GM23338 (cell line): ENCODE results near the gene XPNPEP2. TPM values are rescaled to one million over a fixed set of nuclear protein-coding genes. Genes with fewer than 3 reads are reported as not detected.

Source experiments
- ATAC-seq: fragments of 200-7000 bp; cut with Tn5 transposase; 3 replicates; pipeline ENCODE4 v1.9.1; 2020
- DNase-seq: peaks from one replicate; pipeline ENCODE4 v3.0.0-alpha.2; 2015; ENCODE audit warnings: low spot score
- H2AFZ ChIP-seq: fragments of 200-600 bp; sonication (generic); 2 replicates; pipeline ENCODE4 v1.8.0; 2016; ENCODE audit warnings: antibody characterized with exemption, mild to moderate bottlenecking, moderate library complexity
- H3F3A ChIP-seq: fragments of 200-600 bp; sonication (generic); replicated peaks from 2 replicates; pipeline ENCODE4 v1.8.0; 2017; ENCODE audit warnings: antibody characterized with exemption, mixed run types, low read depth
- H3K27ac ChIP-seq: fragments of 200-600 bp; sonication (generic); 2 replicates; pipeline ENCODE4 v1.6.1; 2016; ENCODE audit warnings: low read depth
- H3K27me3 ChIP-seq: fragments of 200-600 bp; sonication (generic); 2 replicates; pipeline ENCODE4 v1.8.0; 2016; ENCODE audit warnings: mild to moderate bottlenecking, mixed run types, moderate library complexity; ENCODE audit not compliant: insufficient read depth
- H3K36me3 ChIP-seq: fragments of 200-600 bp; sonication (generic); 2 replicates; pipeline ENCODE4 v1.8.0; 2016; ENCODE audit warnings: mild to moderate bottlenecking; ENCODE audit not compliant: insufficient read depth
- H3K4me1 ChIP-seq: fragments of 200-600 bp; sonication (generic); 2 replicates; pipeline ENCODE4 v1.8.0; 2016; ENCODE audit warnings: mild to moderate bottlenecking, moderate library complexity; ENCODE audit not compliant: insufficient read depth
- H3K4me2 ChIP-seq: fragments of 200-600 bp; sonication (generic); 2 replicates; pipeline ENCODE4 v1.7.1; 2017; ENCODE audit warnings: mixed run types
- H3K4me3 ChIP-seq: fragments of 200-600 bp; sonication (generic); 2 replicates; pipeline ENCODE4 v1.6.1; 2016; ENCODE audit warnings: mixed run types
- H3K79me2 ChIP-seq: fragments of 200-600 bp; sonication (generic); replicated peaks from 2 replicates; pipeline ENCODE4 v1.8.0; 2017; ENCODE audit warnings: mild to moderate bottlenecking; ENCODE audit not compliant: insufficient read depth
- H3K9me2 ChIP-seq: fragments of 200-600 bp; sonication (generic); 2 replicates; pipeline ENCODE4 v1.8.0; 2017; ENCODE audit not compliant: insufficient read depth
- H4K20me1 ChIP-seq: fragments of 200-600 bp; sonication (generic); replicated peaks from 2 replicates; pipeline ENCODE4 v1.8.0; 2017; ENCODE audit warnings: mild to moderate bottlenecking; ENCODE audit not compliant: insufficient read depth
- H3K27ac Mint-ChIP-seq: 2 replicates; pipeline ENCODE4 v1.8.0; 2020; ENCODE audit warnings: inconsistent platforms, mild to moderate bottlenecking, moderate library complexity, mixed read lengths
- H3K27me3 Mint-ChIP-seq: 3 replicates; pipeline ENCODE4 v1.8.0; 2022; ENCODE audit warnings: low read depth, mild to moderate bottlenecking, moderate library complexity, mixed read lengths, inconsistent platforms; ENCODE audit not compliant: insufficient read depth, poor library complexity
- H3K36me3 Mint-ChIP-seq: 3 replicates; pipeline ENCODE4 v1.8.0; 2021; ENCODE audit warnings: low read depth, mild to moderate bottlenecking, inconsistent platforms, moderate library complexity, mixed read lengths
- H3K4me1 Mint-ChIP-seq: 3 replicates; pipeline ENCODE4 v1.8.0; 2020; ENCODE audit warnings: mild to moderate bottlenecking, inconsistent platforms, mixed read lengths
- H3K4me3 Mint-ChIP-seq: 3 replicates; pipeline ENCODE4 v1.8.0; 2021; ENCODE audit warnings: moderate library complexity, mild to moderate bottlenecking, inconsistent platforms, mixed read lengths
- H3K9me3 Mint-ChIP-seq: 3 replicates; pipeline ENCODE4 v1.8.0; 2020; ENCODE audit warnings: moderate library complexity, mild to moderate bottlenecking, inconsistent platforms, mixed read lengths
- CREB1 ChIP-seq: fragments of 250-450 bp; sonication (Bioruptor Pico); IDR thresholded peaks from 2 replicates; pipeline ENCODE4 v1.5.0; 2020; ENCODE audit warnings: low read depth, mild to moderate bottlenecking, moderate library complexity
- EZH2phosphoT487 ChIP-seq: fragments of 200-600 bp; sonication (generic); IDR thresholded peaks from one replicate; pipeline ENCODE4 v1.8.1; 2018; ENCODE audit warnings: antibody characterized with exemption; ENCODE audit not compliant: unreplicated experiment
- JUNB ChIP-seq: IDR thresholded peaks from one replicate; pipeline ENCODE4 v1.6.1; 2016; ENCODE audit warnings: antibody characterized with exemption; ENCODE audit not compliant: unreplicated experiment
- POLR2AphosphoS5 ChIP-seq: IDR thresholded peaks from 2 replicates; pipeline ENCODE4 v1.6.1; 2016; ENCODE audit warnings: antibody characterized with exemption, low read depth
- STAT1 ChIP-seq: IDR thresholded peaks from one replicate; pipeline ENCODE4 v1.6.1; 2016; ENCODE audit warnings: antibody characterized with exemption; ENCODE audit not compliant: unreplicated experiment
- ZNF331 ChIP-seq: fragments of 250-450 bp; sonication (Bioruptor Pico); IDR thresholded peaks from 2 replicates; pipeline ENCODE4 v1.5.0; 2020; ENCODE audit warnings: low read depth, mild to moderate bottlenecking, moderate library complexity
- polyA plus RNA-seq: library from polyadenylated mRNA; unstranded; fragments of >200 nt; fragmentation: Nextera tagmentation; extraction: Ambion mirVana; gene quantifications from 2 replicates; pipeline ENCODE4 v1.2.1, GENCODE V29; 2016
- total RNA-seq: library from RNA; depleted of rRNA; stranded (reverse); fragments of >200 nt; shearing (Covaris generic); gene quantifications from 2 replicates; pipeline ENCODE4 v1.2.3, GENCODE V29; 2014
- TF ChIP-seq, protein P1 (sequence below), 2 experiments: fragments of 200-600 bp in 1 of 2; sonication (generic) in 1 of 2; conservative IDR thresholded peaks; 2 replicates each; pipeline versions ENCODE4 v1.5.1 to v1.6.1; 2016 to 2017; ENCODE audit warnings: antibody characterized with exemption in 2 of 2, low read depth in 2 of 2, mild to moderate bottlenecking in 2 of 2, moderate library complexity in 1 of 2
- TF ChIP-seq, protein P2 (sequence below): fragments of 250-450 bp; sonication (Bioruptor Pico); IDR thresholded peaks from 2 replicates; pipeline ENCODE4 v1.5.0; 2020; ENCODE audit warnings: mild to moderate bottlenecking, moderate library complexity
- TF ChIP-seq, protein P3 (sequence below): IDR thresholded peaks from 2 replicates; pipeline ENCODE4 v1.6.1; 2016; ENCODE audit warnings: antibody characterized with exemption

The XPNPEP2 gene
- total and polyA plus RNA-seq, 2 experiments from 2014 or later = not detected

DNA sequence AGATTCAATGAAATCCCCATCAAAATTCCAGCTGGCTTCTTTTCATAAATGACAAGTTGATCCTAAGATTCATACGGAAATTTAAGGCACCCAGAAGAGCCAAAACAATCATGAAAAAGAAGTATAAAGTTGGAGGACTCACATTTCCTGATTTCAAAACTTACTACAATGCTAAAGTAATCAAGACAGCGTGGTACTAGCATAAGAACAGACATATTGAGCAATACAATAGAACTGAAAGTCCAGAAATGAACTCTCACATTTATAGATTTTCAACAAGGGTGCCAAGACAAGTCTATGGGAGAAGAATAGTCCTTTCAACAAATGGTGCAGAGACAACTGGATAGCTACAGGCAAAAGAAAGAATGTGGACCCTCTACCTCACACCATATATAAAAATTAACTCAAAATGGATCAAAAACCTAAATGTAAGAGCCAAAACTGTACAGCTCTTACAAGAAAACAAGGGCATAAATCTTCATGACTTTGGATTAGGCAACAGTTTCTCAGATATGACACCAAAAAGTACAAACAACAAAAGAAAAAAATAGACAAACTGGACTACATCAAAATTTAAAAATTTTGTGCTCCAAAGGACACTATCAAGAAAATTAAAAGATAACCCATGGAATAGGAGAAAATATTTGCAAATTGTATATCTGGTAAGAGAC lies 69.5 kb downstream of the XPNPEP2 start:
- Histone ChIP-seq H2AFZ (no peak overlapping the region), H3F3A (no peaks in the 10 kb centered on the region), H3K4me2 (no peak overlapping the region), H3K36me3 (no peaks in the 10 kb centered on the region), H3K4me3 (no peak overlapping the region), H3K9me2 (no peaks in the 10 kb centered on the region), H3K27ac (no peak overlapping the region), H4K20me1 (no peaks in the 10 kb centered on the region), H3K79me2 (no peaks in the 10 kb centered on the region), H3K4me1 (no peaks in the 10 kb centered on the region), H3K27me3 (no peaks in the 10 kb centered on the region)
- no peaks in the 10 kb centered on the region; the same call in 2 of the 3 replicates for H3K9me3 Mint-ChIP-seq
- H3K27ac Mint-ChIP-seq = no peak overlapping the region
- no peak overlapping the region for H3K4me3 Mint-ChIP-seq
- H3K36me3 Mint-ChIP-seq = peaks cover 37% of the 10 kb centered on the region
- no peaks in the 10 kb centered on the region for H3K27me3 Mint-ChIP-seq
- no peak for DNase-seq
- TF ChIP-seq ZNF331 (CRISPR knock-in tag) = no peak
- TF ChIP-seq, protein P1, sequence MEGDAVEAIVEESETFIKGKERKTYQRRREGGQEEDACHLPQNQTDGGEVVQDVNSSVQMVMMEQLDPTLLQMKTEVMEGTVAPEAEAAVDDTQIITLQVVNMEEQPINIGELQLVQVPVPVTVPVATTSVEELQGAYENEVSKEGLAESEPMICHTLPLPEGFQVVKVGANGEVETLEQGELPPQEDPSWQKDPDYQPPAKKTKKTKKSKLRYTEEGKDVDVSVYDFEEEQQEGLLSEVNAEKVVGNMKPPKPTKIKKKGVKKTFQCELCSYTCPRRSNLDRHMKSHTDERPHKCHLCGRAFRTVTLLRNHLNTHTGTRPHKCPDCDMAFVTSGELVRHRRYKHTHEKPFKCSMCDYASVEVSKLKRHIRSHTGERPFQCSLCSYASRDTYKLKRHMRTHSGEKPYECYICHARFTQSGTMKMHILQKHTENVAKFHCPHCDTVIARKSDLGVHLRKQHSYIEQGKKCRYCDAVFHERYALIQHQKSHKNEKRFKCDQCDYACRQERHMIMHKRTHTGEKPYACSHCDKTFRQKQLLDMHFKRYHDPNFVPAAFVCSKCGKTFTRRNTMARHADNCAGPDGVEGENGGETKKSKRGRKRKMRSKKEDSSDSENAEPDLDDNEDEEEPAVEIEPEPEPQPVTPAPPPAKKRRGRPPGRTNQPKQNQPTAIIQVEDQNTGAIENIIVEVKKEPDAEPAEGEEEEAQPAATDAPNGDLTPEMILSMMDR (conservative IDR thresholded peaks at IDR 0.05; ENCODE audit: low read depth in 2 of 2) = no peak
- TF ChIP-seq CREB1 (CRISPR knock-in tag) = no peak
- TF ChIP-seq POLR2AphosphoS5 = no peak
- TF ChIP-seq STAT1 = no peak
- TF ChIP-seq EZH2phosphoT487 = no peak
- ATAC-seq = no peak
- no peaks in the 10 kb centered on the region for H3K4me1 Mint-ChIP-seq

DNA sequence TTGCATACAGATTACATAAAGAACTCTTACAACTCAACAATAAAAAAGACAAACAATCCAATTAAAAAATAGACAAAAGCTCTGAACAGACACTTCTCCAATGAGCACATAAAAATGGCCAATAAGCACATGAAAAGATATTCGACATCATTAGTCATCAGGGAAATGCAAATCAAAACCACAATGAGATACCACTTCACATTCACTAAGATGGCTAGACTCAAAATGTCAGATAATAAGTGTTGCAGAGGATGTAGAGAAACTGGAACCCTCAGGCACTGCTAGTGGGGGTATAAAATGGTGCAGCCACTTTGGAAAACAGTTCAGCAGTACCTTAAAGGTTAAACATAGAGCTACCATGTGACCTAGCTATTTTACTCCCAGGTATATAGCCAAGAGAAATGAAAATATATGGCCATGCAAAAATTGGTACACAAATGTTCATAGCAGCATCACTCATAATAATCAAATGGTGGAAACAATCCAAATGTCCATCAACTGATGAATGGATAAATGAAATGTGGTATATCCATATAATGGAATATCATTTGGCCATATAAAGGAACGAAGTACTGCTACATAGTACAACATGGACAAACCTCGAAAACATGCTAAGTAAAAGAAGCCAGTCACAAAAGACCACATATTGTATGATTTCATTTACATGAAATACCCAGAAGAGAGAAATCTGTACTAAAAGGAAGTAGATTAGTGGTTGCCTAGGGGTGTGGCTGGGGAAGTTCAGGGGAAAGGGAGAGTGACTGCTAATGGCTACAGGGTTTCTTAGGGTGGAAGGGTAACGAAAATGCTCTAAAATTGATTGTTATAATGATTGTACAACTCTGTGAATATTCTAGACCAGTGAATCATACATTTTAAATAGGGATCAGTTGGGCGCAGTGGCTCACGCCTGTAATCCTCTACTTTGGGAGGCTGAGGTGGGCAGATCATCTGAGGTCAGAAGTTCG lies 70.3 kb downstream of the XPNPEP2 start:
- H3K27ac ChIP-seq = no peak overlapping the region
- H3K27me3 Mint-ChIP-seq = no peaks in the 10 kb centered on the region
- ATAC-seq = no peak
- TF ChIP-seq EZH2phosphoT487 (no peak), POLR2AphosphoS5 (no peak), STAT1 (no peak), JUNB (no peak), CREB1 (CRISPR knock-in tag) (no peak)
- TF ChIP-seq, protein P2, sequence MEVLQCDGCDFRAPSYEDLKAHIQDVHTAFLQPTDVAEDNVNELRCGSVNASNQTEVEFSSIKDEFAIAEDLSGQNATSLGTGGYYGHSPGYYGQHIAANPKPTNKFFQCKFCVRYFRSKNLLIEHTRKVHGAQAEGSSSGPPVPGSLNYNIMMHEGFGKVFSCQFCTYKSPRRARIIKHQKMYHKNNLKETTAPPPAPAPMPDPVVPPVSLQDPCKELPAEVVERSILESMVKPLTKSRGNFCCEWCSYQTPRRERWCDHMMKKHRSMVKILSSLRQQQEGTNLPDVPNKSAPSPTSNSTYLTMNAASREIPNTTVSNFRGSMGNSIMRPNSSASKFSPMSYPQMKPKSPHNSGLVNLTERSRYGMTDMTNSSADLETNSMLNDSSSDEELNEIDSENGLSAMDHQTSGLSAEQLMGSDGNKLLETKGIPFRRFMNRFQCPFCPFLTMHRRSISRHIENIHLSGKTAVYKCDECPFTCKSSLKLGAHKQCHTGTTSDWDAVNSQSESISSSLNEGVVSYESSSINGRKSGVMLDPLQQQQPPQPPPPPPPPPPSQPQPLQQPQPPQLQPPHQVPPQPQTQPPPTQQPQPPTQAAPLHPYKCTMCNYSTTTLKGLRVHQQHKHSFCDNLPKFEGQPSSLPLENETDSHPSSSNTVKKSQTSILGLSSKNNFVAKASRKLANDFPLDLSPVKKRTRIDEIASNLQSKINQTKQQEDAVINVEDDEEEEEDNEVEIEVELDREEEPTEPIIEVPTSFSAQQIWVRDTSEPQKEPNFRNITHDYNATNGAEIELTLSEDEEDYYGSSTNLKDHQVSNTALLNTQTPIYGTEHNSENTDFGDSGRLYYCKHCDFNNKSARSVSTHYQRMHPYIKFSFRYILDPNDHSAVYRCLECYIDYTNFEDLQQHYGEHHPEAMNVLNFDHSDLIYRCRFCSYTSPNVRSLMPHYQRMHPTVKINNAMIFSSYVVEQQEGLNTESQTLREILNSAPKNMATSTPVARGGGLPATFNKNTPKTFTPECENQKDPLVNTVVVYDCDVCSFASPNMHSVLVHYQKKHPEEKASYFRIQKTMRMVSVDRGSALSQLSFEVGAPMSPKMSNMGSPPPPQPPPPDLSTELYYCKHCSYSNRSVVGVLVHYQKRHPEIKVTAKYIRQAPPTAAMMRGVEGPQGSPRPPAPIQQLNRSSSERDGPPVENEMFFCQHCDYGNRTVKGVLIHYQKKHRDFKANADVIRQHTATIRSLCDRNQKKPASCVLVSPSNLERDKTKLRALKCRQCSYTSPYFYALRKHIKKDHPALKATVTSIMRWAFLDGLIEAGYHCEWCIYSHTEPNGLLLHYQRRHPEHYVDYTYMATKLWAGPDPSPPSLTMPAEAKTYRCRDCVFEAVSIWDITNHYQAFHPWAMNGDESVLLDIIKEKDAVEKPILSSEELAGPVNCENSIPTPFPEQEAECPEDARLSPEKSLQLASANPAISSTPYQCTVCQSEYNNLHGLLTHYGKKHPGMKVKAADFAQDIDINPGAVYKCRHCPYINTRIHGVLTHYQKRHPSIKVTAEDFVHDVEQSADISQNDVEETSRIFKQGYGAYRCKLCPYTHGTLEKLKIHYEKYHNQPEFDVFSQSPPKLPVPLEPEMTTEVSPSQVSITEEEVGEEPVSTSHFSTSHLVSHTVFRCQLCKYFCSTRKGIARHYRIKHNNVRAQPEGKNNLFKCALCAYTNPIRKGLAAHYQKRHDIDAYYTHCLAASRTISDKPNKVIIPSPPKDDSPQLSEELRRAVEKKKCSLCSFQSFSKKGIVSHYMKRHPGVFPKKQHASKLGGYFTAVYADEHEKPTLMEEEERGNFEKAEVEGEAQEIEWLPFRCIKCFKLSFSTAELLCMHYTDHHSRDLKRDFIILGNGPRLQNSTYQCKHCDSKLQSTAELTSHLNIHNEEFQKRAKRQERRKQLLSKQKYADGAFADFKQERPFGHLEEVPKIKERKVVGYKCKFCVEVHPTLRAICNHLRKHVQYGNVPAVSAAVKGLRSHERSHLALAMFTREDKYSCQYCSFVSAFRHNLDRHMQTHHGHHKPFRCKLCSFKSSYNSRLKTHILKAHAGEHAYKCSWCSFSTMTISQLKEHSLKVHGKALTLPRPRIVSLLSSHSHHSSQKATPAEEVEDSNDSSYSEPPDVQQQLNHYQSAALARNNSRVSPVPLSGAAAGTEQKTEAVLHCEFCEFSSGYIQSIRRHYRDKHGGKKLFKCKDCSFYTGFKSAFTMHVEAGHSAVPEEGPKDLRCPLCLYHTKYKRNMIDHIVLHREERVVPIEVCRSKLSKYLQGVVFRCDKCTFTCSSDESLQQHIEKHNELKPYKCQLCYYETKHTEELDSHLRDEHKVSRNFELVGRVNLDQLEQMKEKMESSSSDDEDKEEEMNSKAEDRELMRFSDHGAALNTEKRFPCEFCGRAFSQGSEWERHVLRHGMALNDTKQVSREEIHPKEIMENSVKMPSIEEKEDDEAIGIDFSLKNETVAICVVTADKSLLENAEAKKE = no peak
- TF ChIP-seq, protein P3, sequence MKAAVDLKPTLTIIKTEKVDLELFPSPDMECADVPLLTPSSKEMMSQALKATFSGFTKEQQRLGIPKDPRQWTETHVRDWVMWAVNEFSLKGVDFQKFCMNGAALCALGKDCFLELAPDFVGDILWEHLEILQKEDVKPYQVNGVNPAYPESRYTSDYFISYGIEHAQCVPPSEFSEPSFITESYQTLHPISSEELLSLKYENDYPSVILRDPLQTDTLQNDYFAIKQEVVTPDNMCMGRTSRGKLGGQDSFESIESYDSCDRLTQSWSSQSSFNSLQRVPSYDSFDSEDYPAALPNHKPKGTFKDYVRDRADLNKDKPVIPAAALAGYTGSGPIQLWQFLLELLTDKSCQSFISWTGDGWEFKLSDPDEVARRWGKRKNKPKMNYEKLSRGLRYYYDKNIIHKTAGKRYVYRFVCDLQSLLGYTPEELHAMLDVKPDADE = no peak

More for the DNA sequence above, 70.3 kb downstream of the XPNPEP2 start:
- no peaks in the 10 kb centered on the region; the same call in 2 of the 3 replicates for H3K9me3 Mint-ChIP-seq
- no peak for DNase-seq
- no peaks in the 10 kb centered on the region for H3K9me2 ChIP-seq
- H3K36me3 Mint-ChIP-seq = peaks cover 39% of the 10 kb centered on the region
- no peaks in the 10 kb centered on the region for H3F3A ChIP-seq
- no peaks in the 10 kb centered on the region for H3K4me1 Mint-ChIP-seq
- no peaks in the 10 kb centered on the region for H3K27me3 ChIP-seq
- H2AFZ ChIP-seq = no peak overlapping the region
- no peaks in the 10 kb centered on the region for H3K36me3 ChIP-seq
- no peak overlapping the region for H3K27ac Mint-ChIP-seq
- H3K4me1 ChIP-seq = no peaks in the 10 kb centered on the region
- H3K4me3 ChIP-seq = no peak overlapping the region
- no peak overlapping the region for H3K4me3 Mint-ChIP-seq
- H3K79me2 ChIP-seq = no peaks in the 10 kb centered on the region
- H4K20me1 ChIP-seq = no peaks in the 10 kb centered on the region
- H3K4me2 ChIP-seq = no peak overlapping the region
